Measurements from ENCODE around the gene RIC8A.

Gene RIC8A

GRCh38 chr11:204587-205109, 2.9 kb upstream of the RIC8A start:
- no peak for DNase-seq

- no peak for DNase-seq
These were observed 2.1 kb upstream of the RIC8A start for GRCh38 chr11:205221-206001.

GRCh38 chr11:206002-206384, 1.5 kb upstream of the RIC8A start:
- no peak for DNase-seq

- DNase-seq, result peak in 1 of 5 experiments; percentile 48
These were observed 841 bp upstream of the RIC8A start for GRCh38 chr11:206526-207207.

GRCh38 chr11:207863-208180, 314 bp downstream of the RIC8A start:
- DNase-seq, result no peak

GRCh38 chr11:208181-208916, 841 bp downstream of the RIC8A start:
- peak; percentile 71 to 91 (median 79) for DNase-seq

GRCh38 chr11:208917-209260, 1.4 kb downstream of the RIC8A start:
- DNase-seq, result no peak

GRCh38 chr11:209275-210121, 2.0 kb downstream of the RIC8A start:
- DNase-seq, result no peak

GRCh38 chr11:210122-210802, 2.8 kb downstream of the RIC8A start:
- no peak for DNase-seq

- DNase-seq, result no peak
These were observed 3.3 kb downstream of the RIC8A start for GRCh38 chr11:210803-211180.

- DNase-seq, result no peak
These were observed 3.8 kb downstream of the RIC8A start for GRCh38 chr11:211295-211694.

- DNase-seq, result no peak
These were observed 4.2 kb downstream of the RIC8A start for GRCh38 chr11:211741-212140.

- DNase-seq, result no peak
These were observed 4.9 kb downstream of the RIC8A start for GRCh38 chr11:212150-213100.

GRCh38 chr11:213111-213510, 5.6 kb downstream of the RIC8A start:
- no peak for DNase-seq

- DNase-seq, result no peak
These were observed 6.6 kb downstream of the RIC8A start for GRCh38 chr11:214083-214482.

- no peak for DNase-seq
These were observed 8.1 kb downstream of the RIC8A start for GRCh38 chr11:215581-216037.

- DNase-seq, result no peak
These were observed 8.8 kb downstream of the RIC8A start for GRCh38 chr11:216081-216974.

- no peak for DNase-seq
These were observed 10.2 kb downstream of the RIC8A start for GRCh38 chr11:217704-218103.

- DNase-seq, result no peak
These were observed 11.5 kb downstream of the RIC8A start for GRCh38 chr11:218815-219593.
